Subcutaneous abdominal adipose tissue (tissue), 5 donors: ENCODE results near the gene MSI2.

Experiments used
- H3K27ac ChIP-seq: one replicate; pipeline ENCODE4 v1.7.0; 2013; ENCODE audit warnings: low read depth, mild to moderate bottlenecking, inconsistent platforms, low read length, moderate library complexity
- H3K27me3 ChIP-seq, 5 donors: one replicate each; pipeline ENCODE4 v1.7.0; 2013; ENCODE audit warnings: low read length in 5 of 5, inconsistent platforms in 1 of 5; ENCODE audit not compliant: control insufficient read depth in 5 of 5, insufficient read depth in 4 of 5
- H3K36me3 ChIP-seq, 5 donors: one replicate each; pipeline ENCODE4 v1.7.0; 2013; ENCODE audit warnings: low read length in 5 of 5; ENCODE audit not compliant: control insufficient read depth in 5 of 5, insufficient read depth in 5 of 5
- H3K4me1 ChIP-seq, 5 donors: one replicate each; pipeline ENCODE4 v1.7.0; 2013; ENCODE audit warnings: low read length in 5 of 5, mild to moderate bottlenecking in 3 of 5, moderate library complexity in 1 of 5; ENCODE audit not compliant: control insufficient read depth in 5 of 5, insufficient read depth in 5 of 5
- H3K4me3 ChIP-seq, 5 donors: one replicate each; pipeline ENCODE4 v1.7.0; 2013; ENCODE audit warnings: low read length in 5 of 5, low read depth in 1 of 5
- H3K9ac ChIP-seq, 5 donors: one replicate each; pipeline ENCODE4 v1.7.0; 2013; ENCODE audit warnings: low read length in 5 of 5, mild to moderate bottlenecking in 4 of 5, moderate library complexity in 3 of 5
- H3K9me3 ChIP-seq, 5 donors: one replicate each; pipeline ENCODE4 v1.7.0; 2013; ENCODE audit warnings: low read length in 5 of 5; ENCODE audit not compliant: control insufficient read depth in 5 of 5
- donor health status: healthy.
- donor health status: healthy.
- donor health status: healthy.
- donor health status: healthy.
- donor health status: healthy.

MSI2 gene

DNA sequence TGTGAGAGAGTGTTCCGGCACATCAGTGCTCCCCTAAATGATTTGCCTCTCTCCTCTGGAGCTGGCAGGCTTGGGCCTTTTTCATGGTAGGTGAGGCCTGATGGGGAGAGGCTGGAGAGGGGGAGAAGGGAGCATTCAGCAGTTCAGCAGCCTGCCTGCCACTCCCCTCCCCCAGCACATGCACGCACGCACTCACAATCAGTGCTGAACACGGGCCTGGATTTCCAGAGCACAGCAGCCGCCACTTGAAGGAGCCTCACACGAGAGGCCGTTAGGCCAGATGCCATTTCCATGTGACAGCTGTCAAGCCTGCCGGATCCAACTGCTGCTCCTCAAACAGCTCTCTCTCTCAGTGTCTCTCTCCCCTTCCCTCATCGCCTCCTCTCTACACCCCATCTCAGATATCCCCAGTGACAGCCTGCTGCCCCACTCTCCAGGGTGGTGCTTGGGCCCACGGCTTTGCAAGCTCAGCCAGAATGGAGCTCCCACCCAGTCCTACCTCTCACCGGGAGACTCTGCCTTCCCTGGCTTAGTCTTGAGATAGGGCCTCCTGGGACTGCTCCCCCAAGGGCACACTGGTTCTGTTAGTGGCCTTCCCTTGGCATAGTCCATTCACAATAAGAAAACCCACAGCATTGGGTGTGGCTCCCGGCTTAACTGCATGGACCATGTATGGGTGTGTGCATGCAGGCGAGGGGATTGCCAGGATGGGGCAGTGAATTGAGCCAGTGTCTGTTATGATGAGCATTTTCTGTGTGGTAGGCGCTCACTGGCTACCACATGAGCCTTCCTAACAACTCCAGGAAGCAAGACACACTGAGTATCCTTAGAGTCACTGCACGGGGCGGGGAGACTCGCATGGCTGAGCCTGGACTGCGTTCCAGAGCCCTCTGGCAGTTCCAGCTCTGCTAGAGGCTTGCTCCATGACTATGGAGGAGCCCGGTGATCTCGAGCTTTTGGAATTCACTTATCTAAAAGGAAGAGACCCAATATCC, 262.6 kb downstream of the MSI2 start:
- Histone ChIP-seq H3K9me3 (no peaks in the 10 kb centered on the region), H3K36me3 (no peaks in the 10 kb centered on the region), H3K27ac (no peak overlapping the region), H3K9ac (no peak overlapping the region), H3K4me3 (no peak overlapping the region), H3K27me3 (no peaks in the 10 kb centered on the region), H3K4me1 (peaks cover 0 to 8% (median 2%) of the 10 kb centered on the region in 5 donors)

DNA sequence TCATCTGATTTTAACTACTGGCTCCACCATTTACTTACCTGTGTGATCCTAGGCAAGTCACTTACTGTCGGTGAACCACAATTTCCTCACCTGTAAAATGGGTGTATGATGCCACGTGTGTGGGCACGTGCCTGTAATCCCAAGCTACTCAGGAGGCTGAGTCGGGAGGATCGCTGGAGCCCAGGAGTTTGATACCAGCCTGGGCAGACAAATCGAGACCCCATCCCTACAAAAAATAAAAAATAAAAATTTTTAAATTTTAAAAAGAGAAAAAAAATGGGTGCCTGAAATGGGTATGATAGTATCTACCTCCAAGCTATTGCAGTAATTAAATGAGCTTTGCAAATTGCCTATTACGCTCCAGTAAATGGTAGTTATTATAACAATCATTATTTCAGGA, 263.5 kb downstream of the MSI2 start:
- H3K27me3 ChIP-seq, result no peaks in the 10 kb centered on the region
- peaks cover 0 to 8% (median 2%) of the 10 kb centered on the region in 5 donors for H3K4me1 ChIP-seq
- H3K36me3 ChIP-seq, result no peaks in the 10 kb centered on the region
- no peak overlapping the region for H3K27ac ChIP-seq
- H3K4me3 ChIP-seq, result no peak overlapping the region
- H3K9me3 ChIP-seq, result no peaks in the 10 kb centered on the region
- no peak overlapping the region for H3K9ac ChIP-seq

DNA sequence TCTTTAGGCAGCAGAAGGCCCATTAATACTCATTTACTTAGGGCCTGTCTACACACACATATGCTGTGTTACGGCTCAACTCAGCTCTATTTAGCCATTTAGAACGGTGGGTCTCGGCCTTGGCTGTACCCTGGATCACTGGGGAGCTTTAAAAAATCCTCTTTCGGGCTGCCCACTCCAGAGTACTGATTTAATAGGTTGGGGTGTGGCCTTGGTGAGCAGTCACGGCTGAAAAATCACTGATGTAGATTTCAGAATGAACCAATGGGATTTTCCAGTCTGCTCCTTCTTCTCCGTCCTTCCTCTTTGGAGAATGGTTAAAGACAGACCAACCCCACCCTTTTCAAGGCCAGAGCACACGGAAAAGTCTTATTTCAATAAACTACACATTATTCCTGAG, 265.3 kb downstream of the MSI2 start:
- H3K9ac ChIP-seq, result no peak overlapping the region
- peaks cover 0 to 8% (median 2%) of the 10 kb centered on the region in 5 donors for H3K4me1 ChIP-seq
- H3K9me3 ChIP-seq, result no peaks in the 10 kb centered on the region
- H3K4me3 ChIP-seq, result no peak overlapping the region
- no peak overlapping the region for H3K27ac ChIP-seq
- no peaks in the 10 kb centered on the region for H3K36me3 ChIP-seq
- H3K27me3 ChIP-seq, result no peaks in the 10 kb centered on the region

DNA sequence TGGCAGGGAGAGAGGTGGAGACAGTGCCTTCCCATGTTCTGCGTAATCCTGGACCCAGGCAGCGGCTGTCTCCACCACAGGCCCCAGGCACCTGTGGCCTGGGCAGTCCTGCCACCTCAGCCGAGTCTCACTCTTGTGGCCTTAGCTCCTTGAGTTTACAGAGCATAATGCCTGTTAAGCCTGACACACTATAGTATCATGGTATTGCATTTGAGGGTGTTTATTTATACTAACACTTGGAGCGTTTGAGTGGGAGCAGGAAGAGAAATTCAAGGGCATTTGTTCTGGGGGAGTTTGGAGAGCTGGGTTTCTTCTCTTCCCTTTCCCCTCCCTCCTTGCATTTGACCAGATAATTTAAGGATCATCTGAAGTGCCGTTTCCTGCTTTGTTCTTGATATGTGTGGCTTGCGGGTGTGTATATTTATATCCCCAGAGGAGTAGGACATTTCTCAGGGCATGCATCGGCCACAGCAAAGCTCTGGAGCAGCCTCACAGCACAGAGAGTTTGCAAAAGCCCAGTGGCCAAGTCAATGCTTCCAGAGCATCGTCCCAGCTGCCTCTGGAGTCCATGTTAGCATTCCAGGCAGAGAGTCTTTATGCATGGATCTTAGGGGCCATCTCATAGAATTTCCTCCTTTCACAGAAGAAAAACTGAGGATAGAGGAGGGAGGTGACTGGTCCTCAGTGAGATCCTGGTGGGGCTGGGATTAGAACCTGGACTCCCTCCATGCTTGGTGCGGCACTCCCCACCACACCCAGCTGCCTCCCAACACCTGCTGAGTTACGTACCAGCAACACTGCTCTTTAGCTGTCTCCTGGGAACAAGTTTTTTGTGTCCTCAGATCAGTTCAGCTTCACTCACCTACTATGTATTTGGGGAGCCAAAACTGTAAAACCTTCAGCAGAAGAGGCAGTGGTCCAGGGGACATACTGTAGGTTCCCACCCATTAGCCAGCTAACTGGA, 266.0 kb downstream of the MSI2 start:
- no peaks in the 10 kb centered on the region for H3K9me3 ChIP-seq
- no peak overlapping the region for H3K9ac ChIP-seq
- H3K27me3 ChIP-seq, result no peaks in the 10 kb centered on the region
- H3K36me3 ChIP-seq, result no peaks in the 10 kb centered on the region
- H3K4me3 ChIP-seq, result no peak overlapping the region
- H3K4me1 ChIP-seq, result peaks cover 0 to 4% (median under 1%) of the 10 kb centered on the region in 5 donors
- no peak overlapping the region for H3K27ac ChIP-seq

- Histone ChIP-seq H3K4me1 (no peaks in the 10 kb centered on the region), H3K27ac (no peak overlapping the region), H3K27me3 (no peaks in the 10 kb centered on the region), H3K9ac (no peak overlapping the region), H3K4me3 (no peak overlapping the region), H3K36me3 (no peaks in the 10 kb centered on the region), H3K9me3 (no peaks in the 10 kb centered on the region)
Observed at GRCh38 chr17:57523926-57524632, 267.8 kb downstream of the MSI2 start.

DNA sequence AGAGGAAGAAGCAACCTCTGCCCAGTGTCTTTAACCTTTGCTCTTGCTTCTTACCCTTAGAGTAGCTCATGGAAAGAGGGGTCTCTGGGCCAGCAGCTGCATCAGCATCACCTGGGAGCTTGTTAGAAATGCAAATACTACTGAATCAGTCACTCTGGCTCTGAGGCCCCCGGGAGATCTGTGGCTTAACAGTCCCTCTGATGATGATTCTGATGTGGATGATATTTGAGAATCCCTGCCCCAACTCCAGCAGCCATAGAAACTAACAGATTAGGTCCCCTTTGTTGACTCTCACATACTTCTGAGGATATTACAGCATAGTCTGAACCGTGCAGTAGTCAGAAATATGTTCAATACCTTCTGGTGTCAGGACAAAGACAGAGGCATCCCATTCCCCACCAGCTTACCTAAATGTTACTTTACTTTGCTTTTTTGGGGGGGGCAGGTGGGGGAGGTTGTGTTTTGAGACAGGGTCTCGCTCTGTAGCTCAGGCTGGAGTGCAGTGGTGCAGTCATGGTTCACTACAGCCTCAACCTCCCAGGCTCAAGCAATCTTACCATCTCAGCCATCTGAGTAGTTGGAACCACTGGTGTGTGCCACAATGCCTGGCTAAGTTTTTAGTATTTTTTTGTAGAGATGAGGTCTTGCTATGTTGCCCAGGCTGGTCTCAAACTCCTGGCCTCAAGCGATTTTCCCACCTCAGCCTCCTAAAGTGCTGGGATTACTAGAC, 268.7 kb downstream of the MSI2 start:
- no peak overlapping the region for H3K27ac ChIP-seq
- no peaks in the 10 kb centered on the region for H3K27me3 ChIP-seq
- no peak overlapping the region for H3K9ac ChIP-seq
- no peaks in the 10 kb centered on the region for H3K9me3 ChIP-seq
- H3K36me3 ChIP-seq, result no peaks in the 10 kb centered on the region
- H3K4me1 ChIP-seq, result peaks cover 0 to 2% (median 0%) of the 10 kb centered on the region in 5 donors
- H3K4me3 ChIP-seq, result no peak overlapping the region

- Histone ChIP-seq H3K27me3 (no peaks in the 10 kb centered on the region), H3K4me3 (no peak overlapping the region), H3K4me1 (peaks cover 0 to 11% (median 0%) of the 10 kb centered on the region in 5 donors), H3K9me3 (no peaks in the 10 kb centered on the region), H3K9ac (no peak overlapping the region), H3K36me3 (peaks cover 0 to under 1% (median 0%) of the 10 kb centered on the region in 5 donors), H3K27ac (no peak overlapping the region)
Observed at GRCh38 chr17:57527221-57528057, 271.1 kb downstream of the MSI2 start.

- peaks cover 0 to 11% (median 0%) of the 10 kb centered on the region in 5 donors for H3K4me1 ChIP-seq
- H3K27ac ChIP-seq, result no peak overlapping the region
Observed at GRCh38 chr17:57528058-57528451, 271.7 kb downstream of the MSI2 start.

More at GRCh38 chr17:57528058-57528451, 271.7 kb downstream of the MSI2 start:
- no peaks in the 10 kb centered on the region for H3K27me3 ChIP-seq
- peaks cover 0 to 5% (median 0%) of the 10 kb centered on the region in 5 donors for H3K36me3 ChIP-seq
- H3K4me3 ChIP-seq, result no peak overlapping the region
- no peaks in the 10 kb centered on the region for H3K9me3 ChIP-seq
- no peak overlapping the region for H3K9ac ChIP-seq
